ENCODE measurements around the gene SARNP. TPM values are rescaled to one million over a fixed set of nuclear protein-coding genes. Genes with fewer than 3 reads are reported as not detected.
A peak's percentile ranks its signal among the peaks of the same experiment; 100 is the strongest.

Gene SARNP
- total and polyA plus RNA-seq, 9 of the 15 experiments (the other 6 are each of a cell fraction or from before 2014, with no cell fraction given), result 70.1 to 400 (median 198) TPM

DNA sequence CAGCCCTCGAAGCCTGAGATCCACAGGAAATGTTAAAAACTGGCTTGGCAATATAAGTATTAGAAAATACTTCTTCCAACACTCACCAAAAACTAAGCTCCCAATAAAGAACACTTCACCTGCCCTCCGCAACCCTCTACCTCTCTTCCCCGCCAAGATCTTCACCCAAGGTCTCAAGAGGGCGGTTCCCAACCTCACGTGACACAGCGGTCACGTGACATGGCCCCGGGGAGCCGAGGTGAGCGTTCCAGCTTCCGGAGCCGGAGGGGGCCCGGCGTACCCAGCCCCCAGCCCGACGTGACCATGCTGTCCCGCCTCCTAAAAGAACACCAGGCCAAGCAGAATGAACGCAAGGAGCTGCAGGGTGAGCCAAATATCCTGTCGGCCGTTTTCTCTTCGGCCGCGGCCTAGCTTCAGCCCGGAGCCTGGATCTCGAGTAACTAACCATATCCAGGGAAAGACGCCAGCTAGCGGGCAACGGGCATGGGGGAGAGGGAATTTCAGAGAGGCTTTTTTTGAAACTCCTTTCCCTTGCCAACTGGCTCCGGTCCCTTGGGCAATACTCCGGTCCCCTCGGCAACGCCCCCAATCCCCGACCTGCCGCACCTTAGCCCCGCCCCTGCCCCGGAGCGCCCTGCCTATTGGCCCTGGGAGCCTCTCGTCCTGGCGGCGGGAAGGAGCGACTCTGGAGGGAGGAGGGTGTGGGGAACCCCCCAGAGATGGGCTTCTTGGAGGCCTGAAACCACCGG lies 101.5 kb downstream of the SARNP start, which contains the start of gene BLOC1S1 (continued):
- TF ChIP-seq, protein P1, sequence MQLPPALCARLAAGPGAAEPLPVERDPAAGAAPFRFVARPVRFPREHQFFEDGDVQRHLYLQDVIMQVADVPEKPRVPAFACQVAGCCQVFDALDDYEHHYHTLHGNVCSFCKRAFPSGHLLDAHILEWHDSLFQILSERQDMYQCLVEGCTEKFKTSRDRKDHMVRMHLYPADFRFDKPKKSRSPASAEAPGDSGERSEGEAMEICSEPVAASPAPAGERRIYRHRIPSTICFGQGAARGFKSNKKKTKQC (CRISPR knock-in tag; IDR thresholded peaks at IDR 0.05), result peak; percentile 81
- 0 out of 2 replicates have a peak, but pooled peaks have one; percentile 51 for TF ChIP-seq BRD4 (IDR thresholded peaks at IDR 0.05)
- peak; percentile 83 for TF ChIP-seq NBN (IDR thresholded peaks at IDR 0.05; ENCODE audit: low read depth)
- TF ChIP-seq ZNF175 (CRISPR knock-in tag; IDR thresholded peaks at IDR 0.05; ENCODE audit: low read depth), result 0 out of 2 replicates have a peak, but pooled peaks have one; percentile 36
- TF ChIP-seq RNF2 (IDR thresholded peaks at IDR 0.05), result peak; percentile 77
- TF ChIP-seq ARHGAP35 (IDR thresholded peaks at IDR 0.05; ENCODE audit: partially characterized antibody), result no peak
- TF ChIP-seq U2AF1 (optimal IDR thresholded peaks at IDR 0.05; ENCODE audit: low read depth, low read length), result no peak
- TF ChIP-seq PHTF2 (CRISPR knock-in tag; IDR thresholded peaks at IDR 0.05), result no peak
- TF ChIP-seq HES1 (IDR thresholded peaks at IDR 0.05; ENCODE audit: low read depth), result peak; percentile 15; the same call in 1 of the 2 replicates
- TF ChIP-seq EGR1 (conservative IDR thresholded peaks at IDR 0.05), result no peak; the same call in 1 of the 2 replicates
- peak; percentile 80 for TF ChIP-seq VEZF1 (CRISPR knock-in tag; IDR thresholded peaks at IDR 0.05)
- TF ChIP-seq MBD2 (IDR thresholded peaks at IDR 0.05; ENCODE audit: borderline replicate concordance, low read depth), result no peak
- no peak for TF ChIP-seq ARID1B (IDR thresholded peaks at IDR 0.05)
- TF ChIP-seq HDAC6 (IDR thresholded peaks at IDR 0.05; ENCODE audit: low read depth, low read length), result no peak
- TF ChIP-seq GTF2B (IDR thresholded peaks at IDR 0.05; ENCODE audit: extremely low read depth, insufficient read length), result no peak
- TF ChIP-seq FOXM1 (IDR thresholded peaks at IDR 0.05; ENCODE audit: low read depth), result 0 out of 2 replicates have a peak, but pooled peaks have one; percentile 18
- TF ChIP-seq FOXM1 (CRISPR knock-in tag; IDR thresholded peaks at IDR 0.05; ENCODE audit: low read depth), result no peak
- no peak for TF ChIP-seq ZNF830 (CRISPR knock-in tag; IDR thresholded peaks at IDR 0.05)
- peak; percentile 69 for TF ChIP-seq MEF2A (IDR thresholded peaks at IDR 0.05; ENCODE audit: control insufficient read depth, low read depth, low read length)
- peak; percentile 78 for TF ChIP-seq RBFOX2 (IDR thresholded peaks at IDR 0.05; ENCODE audit: low read depth, low read length)
- TF ChIP-seq CGGBP1 (CRISPR knock-in tag; IDR thresholded peaks at IDR 0.05), result no peak
- TF ChIP-seq ZNF282 (CRISPR knock-in tag; IDR thresholded peaks at IDR 0.05), result no peak
- peak; percentile 73 for TF ChIP-seq HCFC1 (IDR thresholded peaks at IDR 0.05; ENCODE audit: low read depth, low read length)
- peak; percentile 94 for TF ChIP-seq SP1 (CRISPR knock-in tag; IDR thresholded peaks at IDR 0.05)
- no peak; the same call in 1 of the 2 replicates for TF ChIP-seq E2F1 (CRISPR knock-in tag; IDR thresholded peaks at IDR 0.05)

Measured in K562 (cell line).